SK-N-MC (cell line): ENCODE measurements around the gene USP48.

Source experiments
- EZH2 ChIP-seq: fragments of 200-600 bp; sonication (generic); IDR thresholded peaks from one replicate; pipeline ENCODE4 v1.6.1; 2017; ENCODE audit warnings: antibody characterized with exemption
- FOXP2 ChIP-seq: optimal IDR thresholded peaks from 2 replicates; pipeline ENCODE3; 2011; ENCODE audit warnings: mild to moderate bottlenecking, moderate library complexity; ENCODE audit not compliant: insufficient read depth; ENCODE audit errors: extremely low read length, control extremely low read depth
- POLR2AphosphoS5 ChIP-seq: IDR thresholded peaks from 2 replicates; pipeline ENCODE4 v1.6.1; 2012; ENCODE audit warnings: mild to moderate bottlenecking, low read depth, low read length, borderline replicate concordance

GRCh38 chr1:21770201-21770600 lies 12.7 kb downstream of the USP48 start:
- TF ChIP-seq POLR2AphosphoS5: no peak
- no peak for TF ChIP-seq EZH2
- TF ChIP-seq FOXP2: no peak
